HG03439 (cell line): Measurements from ENCODE around the gene MRPS2.
A peak's percentile ranks its signal among the peaks of the same experiment; 100 is the strongest.
"Not testable (repeated sequence)": the region's sequence is repeated elsewhere in the genome, so short reads cannot be mapped to it uniquely, and the experiment has no call there.

ENCODE experiments used
- ATAC-seq: cut with Tn5 transposase; IDR thresholded peaks from one replicate; pipeline ENCODE4 v1.9.1; 2021; ENCODE audit warnings: mild to moderate bottlenecking, moderate library complexity; ENCODE audit not compliant: unreplicated experiment

The MRPS2 gene

DNA sequence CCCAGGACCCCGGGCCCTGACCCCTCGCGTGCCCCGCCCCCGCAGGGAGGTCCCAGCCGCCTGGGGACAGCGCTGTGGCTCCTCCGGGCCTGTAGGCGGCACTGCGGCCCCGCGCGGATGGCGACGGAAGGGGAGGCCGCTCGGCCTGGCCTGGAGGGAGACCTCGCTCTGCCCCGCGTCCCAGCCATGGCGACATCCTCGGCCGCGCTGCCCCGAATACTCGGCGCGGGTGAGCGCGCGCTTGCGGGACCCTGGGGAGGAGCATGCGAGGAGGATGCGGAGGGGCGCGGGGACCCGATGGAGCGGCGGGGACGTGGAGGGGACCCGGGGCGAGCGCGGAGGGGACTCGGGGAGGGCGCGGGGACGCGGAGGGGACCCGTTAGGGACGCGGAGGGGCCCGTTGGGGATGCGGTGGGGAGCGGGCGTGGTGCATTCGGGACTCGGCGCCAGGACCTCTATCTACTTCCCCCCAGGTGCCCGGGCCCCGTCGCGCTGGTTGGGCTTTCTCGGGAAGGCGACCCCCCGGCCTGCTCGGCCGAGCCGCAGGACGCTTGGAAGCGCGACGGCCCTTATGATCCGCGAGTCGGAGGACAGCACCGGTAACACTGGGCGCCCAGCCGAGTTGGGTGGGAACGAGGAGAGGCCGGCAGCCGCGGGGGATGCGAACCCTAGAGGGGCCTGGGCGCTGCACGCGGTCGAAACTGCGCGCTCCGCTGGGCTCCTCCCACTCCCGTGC lies at the start of gene MRPS2:
MRPS2 (plus strand) TSS at position 158 of the 736 bp plus-strand sequence; CDS start at position 187, 29 bp downstream.
- peak; percentile 72 for ATAC-seq

- no peak for ATAC-seq
These were observed 49.5 kb upstream of the MRPS2 start for GRCh38 chr9:135450956-135451355.

- ATAC-seq: not testable (repeated sequence)
These were observed 48.6 kb upstream of the MRPS2 start for GRCh38 chr9:135451909-135452308.

DNA sequence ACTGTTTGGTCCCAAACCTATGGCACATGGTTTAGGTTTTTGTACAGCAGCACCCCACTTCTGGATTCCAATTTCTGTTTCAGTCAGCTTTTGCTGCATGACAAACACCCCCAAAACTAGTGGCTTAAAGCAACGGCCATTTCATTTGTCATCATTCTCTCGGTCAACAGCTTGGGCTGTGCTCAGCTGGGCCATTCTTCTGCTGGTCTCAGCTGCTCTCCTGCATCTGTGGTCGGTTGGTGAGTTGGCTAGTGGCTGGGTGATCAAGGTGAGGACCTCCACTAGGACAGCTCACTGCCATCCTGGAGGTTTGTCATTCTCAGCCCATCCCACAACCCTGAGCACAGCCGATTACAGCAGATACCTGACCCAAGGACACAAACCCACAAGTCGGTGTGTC lies 45.7 kb upstream of the MRPS2 start:
- ATAC-seq: no peak

- ATAC-seq: no peak
These were observed 45.0 kb upstream of the MRPS2 start for GRCh38 chr9:135455401-135456030.

DNA sequence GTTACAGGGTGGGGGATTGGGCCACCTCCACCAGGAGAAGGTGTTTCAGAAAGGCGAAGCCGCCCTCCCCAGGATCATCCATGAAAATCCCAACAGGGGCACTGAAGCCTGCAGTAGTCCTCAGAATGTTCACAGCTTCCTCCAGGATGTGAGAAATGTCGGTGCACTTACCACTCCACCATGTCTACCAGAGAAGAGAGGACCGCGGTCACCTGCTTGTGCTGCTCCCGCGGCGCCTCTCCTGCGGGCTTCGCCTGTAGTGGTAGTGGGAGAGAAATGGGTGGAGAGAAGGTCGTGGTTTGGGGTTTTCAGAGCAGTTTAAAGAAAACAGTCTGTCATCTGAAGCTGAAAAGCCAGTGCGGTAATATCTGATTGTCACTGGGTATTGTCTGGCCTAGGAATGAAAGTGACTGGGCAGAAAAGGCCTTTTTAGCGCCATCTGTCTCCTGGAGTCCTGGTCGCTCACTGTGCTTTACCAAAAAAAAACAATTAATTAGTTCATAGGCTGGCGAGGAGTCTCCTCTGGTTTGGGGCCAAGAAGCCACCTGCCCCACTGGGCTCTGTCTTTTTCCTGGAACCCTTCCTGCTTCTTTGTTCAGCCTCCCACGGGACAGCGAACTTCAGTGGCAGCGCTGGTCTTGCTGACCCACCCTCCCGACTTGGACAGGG lies 43.9 kb upstream of the MRPS2 start:
- ATAC-seq: no peak

GRCh38 chr9:135458478-135458877 lies 42.0 kb upstream of the MRPS2 start:
- not testable (repeated sequence) for ATAC-seq

GRCh38 chr9:135461936-135462335 lies 38.5 kb upstream of the MRPS2 start:
- no peak for ATAC-seq

DNA sequence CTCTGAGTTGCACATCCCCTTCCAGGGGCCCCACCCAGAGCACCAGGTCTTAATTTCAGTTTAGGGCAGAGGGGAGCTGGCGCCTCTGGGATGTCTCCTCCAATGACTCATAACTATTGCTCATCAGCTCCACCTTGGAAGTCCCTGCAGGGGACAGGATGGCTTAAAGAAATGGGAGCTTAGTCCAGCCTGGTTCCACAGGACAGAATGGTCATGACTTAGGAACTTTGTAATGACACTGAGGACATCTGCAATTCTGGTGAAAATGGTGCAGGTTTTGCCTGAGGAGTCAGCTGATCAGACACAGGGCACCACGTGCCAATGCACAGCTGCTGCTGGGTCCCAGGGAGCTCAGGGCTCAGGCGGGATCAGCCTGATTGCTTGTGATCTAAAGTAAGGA lies 37.3 kb upstream of the MRPS2 start:
- ATAC-seq: no peak

DNA sequence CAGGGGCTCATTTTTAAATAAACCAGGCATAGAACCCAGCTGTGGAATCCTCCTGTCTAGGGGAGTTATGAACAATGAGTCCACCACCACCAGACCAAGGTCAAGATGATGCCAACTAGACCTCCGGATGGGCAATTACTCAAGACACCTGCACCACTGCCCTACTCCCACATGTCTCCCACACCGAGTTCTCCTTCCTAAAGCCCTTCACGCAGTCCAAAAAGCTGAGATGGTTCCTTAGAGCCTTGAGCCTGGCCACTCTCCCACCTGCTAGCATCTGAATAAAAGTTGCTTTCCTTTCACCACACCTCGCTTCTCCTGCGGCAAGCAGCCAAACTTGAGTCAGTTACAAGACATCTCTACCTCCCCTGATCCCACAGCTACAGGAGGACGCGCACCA lies 36.3 kb upstream of the MRPS2 start:
- no peak for ATAC-seq

- no peak for ATAC-seq
These were observed 31.5 kb upstream of the MRPS2 start for GRCh38 chr9:135468854-135469521.

- ATAC-seq: no peak
These were observed 28.5 kb upstream of the MRPS2 start for GRCh38 chr9:135471791-135472640.

- ATAC-seq: no peak
These were observed 26.4 kb upstream of the MRPS2 start for GRCh38 chr9:135473972-135474543.

DNA sequence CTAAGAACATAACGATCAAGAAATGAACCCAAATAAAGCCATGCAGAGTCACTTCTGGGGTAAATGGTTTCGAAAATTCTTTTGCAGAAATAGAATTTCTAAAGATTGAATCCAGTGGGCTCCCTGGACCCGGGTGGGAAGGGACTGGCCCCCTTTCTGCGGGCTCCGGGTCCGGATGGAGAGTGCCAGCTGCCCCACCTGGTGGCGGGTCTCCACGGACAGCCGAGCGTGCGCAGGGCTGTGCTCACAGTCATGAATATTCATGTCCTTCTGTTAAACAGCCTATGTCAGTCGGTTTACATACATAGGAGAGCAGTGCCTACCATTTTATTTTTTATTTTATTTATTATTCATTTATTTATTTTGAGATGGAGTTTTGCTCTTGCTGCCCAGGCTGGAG lies 25.6 kb upstream of the MRPS2 start:
- ATAC-seq: no peak

GRCh38 chr9:135476561-135477355 lies 23.7 kb upstream of the MRPS2 start:
- ATAC-seq: no peak

DNA sequence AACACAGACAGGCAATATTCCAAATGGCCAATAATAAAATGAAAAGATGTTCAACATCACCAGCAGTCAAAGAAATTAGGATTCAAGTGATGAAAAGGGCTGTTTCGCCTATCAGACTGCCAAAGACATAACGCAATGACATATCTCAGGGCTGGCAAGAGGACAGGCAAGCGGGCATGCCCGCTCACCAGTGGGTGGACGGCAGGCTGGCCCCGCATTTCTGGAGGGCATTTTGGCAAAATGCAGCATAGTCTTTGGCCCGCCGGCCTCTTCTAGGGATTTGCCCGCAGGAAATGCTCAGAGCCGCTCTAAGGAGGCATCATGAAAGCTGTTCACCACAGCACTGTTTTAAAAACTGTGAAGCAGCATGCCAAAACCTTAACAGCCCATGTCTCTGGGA lies 22.3 kb upstream of the MRPS2 start:
- ATAC-seq: no peak

DNA sequence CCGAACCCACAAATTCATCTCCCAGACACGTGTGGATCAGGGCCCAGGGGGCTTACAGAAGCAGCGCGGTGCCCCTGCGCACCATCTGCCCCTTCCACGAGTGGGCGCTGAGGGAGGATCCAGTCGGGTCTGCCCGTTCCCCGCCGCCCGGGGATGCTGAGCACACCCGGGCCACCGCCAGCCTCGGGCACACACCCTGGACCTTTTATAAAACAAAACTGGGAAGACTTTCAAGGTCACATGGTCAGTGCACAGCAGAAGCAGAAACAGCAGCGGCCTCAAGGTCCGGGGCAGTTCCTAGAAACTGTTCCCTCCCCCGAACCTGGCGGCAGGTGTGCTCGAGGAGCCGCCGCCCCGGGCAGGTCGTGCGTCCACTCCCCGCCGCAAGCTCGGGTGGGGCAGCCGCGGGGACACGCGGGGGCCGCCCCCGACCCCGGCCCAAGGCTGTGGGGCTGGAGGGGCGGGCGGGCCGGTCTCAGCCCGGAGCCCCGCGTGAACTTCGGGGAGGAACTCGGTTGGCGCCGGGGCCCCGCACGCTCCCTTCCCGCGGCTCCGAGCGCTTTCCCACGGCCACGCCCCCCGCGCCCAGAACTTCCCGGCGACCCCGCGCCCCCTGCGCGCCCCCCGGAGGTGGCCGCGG lies 21.5 kb upstream of the MRPS2 start:
- ATAC-seq: no peak

DNA sequence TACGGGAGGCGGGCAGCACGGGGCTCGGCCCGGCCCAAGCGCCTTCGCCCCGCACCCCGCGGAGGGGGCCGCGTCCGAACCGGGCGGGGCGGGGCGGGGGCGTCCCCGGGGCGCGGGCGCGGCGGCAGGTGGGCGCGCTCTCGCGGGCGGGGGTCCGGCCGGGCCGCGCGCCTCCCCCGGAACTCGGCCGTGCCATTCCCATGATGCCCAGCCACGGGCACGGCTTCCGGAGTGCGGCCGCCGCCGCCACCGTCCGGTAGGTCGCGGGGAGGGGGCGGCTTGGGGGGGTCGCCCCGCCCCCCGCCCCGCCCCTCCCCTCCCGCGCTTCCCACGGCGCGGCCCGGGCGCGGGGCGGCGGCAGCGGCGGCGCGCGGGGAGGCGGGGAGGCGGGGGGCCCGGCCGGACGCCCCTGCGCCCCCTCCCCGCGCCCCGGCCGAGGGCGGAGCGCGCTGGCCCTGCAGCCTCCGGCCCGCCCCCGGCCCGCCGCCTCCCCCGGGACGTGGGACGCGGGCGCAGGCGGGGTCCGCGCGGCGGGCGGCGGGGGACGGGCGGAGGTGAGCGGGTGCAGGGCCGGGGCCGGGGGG lies 20.9 kb upstream of the MRPS2 start, which contains the start of gene PPP1R26:
PPP1R26 (plus strand) TSS at position 314 of the 584 bp plus-strand sequence. CDS start 4,729 bp downstream, outside the sequence.
- ATAC-seq: no peak
